NCI-H526 (cell line): Measurements from ENCODE around the gene C10orf105.

ENCODE experiments used
- DNase-seq, 2 experiments: peaks; one replicate each; lab custom pipeline; 2025; lab: John Stamatoyannopoulos, UW

The C10orf105 gene

GRCh38 chr10:71719464-71720201 lies at the start of gene C10orf105:
C10orf105 (minus strand) TSS chr10:71719778; CDS start chr10:71716337, 3,441 bp downstream.
- no peak for DNase-seq

- no peak for DNase-seq
These were observed 48.0 kb upstream of the C10orf105 start for GRCh38 chr10:71767420-71768035.

- peak in 1 of 2 experiments; percentile 24 for DNase-seq
These were observed 47.3 kb upstream of the C10orf105 start for GRCh38 chr10:71766717-71767419.

- DNase-seq, result no peak
These were observed 46.5 kb upstream of the C10orf105 start for GRCh38 chr10:71765906-71766716.

GRCh38 chr10:71765176-71765904 lies 45.8 kb upstream of the C10orf105 start:
- no peak for DNase-seq

- DNase-seq, result no peak
These were observed 44.0 kb upstream of the C10orf105 start for GRCh38 chr10:71763352-71764127.

- peak in 1 of 2 experiments; percentile 11 for DNase-seq
These were observed 42.7 kb upstream of the C10orf105 start for GRCh38 chr10:71762324-71762723.

GRCh38 chr10:71761541-71762113 lies 42.0 kb upstream of the C10orf105 start:
- no peak for DNase-seq

GRCh38 chr10:71761105-71761511 lies 41.5 kb upstream of the C10orf105 start:
- DNase-seq, result no peak

GRCh38 chr10:71757399-71757922 lies 37.9 kb upstream of the C10orf105 start:
- DNase-seq, result no peak

- DNase-seq, result no peak
These were observed 37.0 kb upstream of the C10orf105 start for GRCh38 chr10:71756311-71757191.

- DNase-seq, result no peak
These were observed 35.8 kb upstream of the C10orf105 start for GRCh38 chr10:71755179-71755879.

- no peak for DNase-seq
These were observed 35.0 kb upstream of the C10orf105 start for GRCh38 chr10:71754562-71754961.

- no peak for DNase-seq
These were observed 34.5 kb upstream of the C10orf105 start for GRCh38 chr10:71753960-71754505.

- no peak for DNase-seq
These were observed 33.7 kb upstream of the C10orf105 start for GRCh38 chr10:71753091-71753959.

- no peak for DNase-seq
These were observed 33.0 kb upstream of the C10orf105 start for GRCh38 chr10:71752391-71753090.
